ENCODE data around the gene THADA.
A peak's percentile ranks its signal among the peaks of the same experiment; 100 is the strongest.

THADA gene

DNA sequence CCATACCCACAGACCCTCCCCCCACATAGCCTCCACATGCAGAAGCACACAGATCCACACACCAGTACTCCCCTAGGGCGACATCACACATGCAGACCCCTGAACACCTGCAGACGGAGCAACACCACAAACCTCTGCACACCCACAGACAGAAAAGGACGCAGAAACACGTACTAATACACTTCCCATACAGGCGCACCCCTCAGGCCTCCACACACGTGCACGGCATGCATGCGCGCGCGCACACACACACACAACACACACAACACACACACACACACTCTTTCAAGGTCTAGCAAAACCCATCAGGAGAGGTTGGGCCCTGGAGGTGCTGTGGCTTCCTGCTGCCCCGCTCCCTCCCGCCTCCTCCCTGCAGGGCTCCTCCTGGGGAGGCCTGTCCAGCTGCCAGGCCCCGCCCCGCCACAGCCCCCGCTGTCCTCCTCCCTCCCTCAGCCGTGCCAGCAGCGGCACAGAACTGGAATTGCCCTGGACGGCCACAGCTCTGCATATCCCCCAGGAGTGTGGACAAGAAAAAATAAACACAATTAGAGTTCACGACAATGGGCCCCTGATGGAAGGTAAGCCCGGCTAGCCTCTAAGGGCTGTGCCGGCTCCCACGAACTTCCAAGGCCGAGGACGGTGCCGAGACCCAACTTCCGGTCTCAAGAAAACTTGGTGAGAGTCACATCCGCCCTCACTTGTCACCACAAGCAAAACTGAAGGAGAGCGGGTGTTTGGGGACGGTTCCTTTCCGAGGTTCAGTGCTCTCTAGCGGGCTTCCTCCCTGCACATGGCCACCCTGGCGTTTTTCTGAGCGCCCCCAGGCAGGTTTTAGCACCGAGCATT is 376.2 kb downstream of the THADA start (continued):
- TF ChIP-seq ZNF776 (tag by site-specific recombination; IDR thresholded peaks at IDR 0.05; ENCODE audit: borderline replicate concordance) = no peak
- TF ChIP-seq, protein P1, sequence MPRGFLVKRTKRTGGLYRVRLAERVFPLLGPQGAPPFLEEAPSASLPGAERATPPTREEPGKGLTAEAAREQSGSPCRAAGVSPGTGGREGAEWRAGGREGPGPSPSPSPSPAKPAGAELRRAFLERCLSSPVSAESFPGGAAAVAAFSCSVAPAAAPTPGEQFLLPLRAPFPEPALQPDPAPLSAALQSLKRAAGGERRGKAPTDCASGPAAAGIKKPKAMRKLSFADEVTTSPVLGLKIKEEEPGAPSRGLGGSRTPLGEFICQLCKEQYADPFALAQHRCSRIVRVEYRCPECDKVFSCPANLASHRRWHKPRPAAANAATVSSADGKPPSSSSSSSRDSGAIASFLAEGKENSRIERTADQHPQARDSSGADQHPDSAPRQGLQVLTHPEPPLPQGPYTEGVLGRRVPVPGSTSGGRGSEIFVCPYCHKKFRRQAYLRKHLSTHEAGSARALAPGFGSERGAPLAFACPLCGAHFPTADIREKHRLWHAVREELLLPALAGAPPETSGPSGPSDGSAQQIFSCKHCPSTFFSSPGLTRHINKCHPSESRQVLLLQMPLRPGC (tag by site-specific recombination; IDR thresholded peaks at IDR 0.05) = no peak
- no peak for TF ChIP-seq HOXA7 (CRISPR knock-in tag; IDR thresholded peaks at IDR 0.05; ENCODE audit: borderline replicate concordance)
- TF ChIP-seq KLF7 (tag by site-specific recombination; IDR thresholded peaks at IDR 0.05; ENCODE audit: borderline replicate concordance) = peak; percentile 51; the same call in 1 of the 2 replicates
- TF ChIP-seq ZNF416 (tag by site-specific recombination; IDR thresholded peaks at IDR 0.05) = no peak
- 0 out of 2 replicates have a peak, but pooled peaks have one; percentile 15 for TF ChIP-seq ZNF501 (tag by site-specific recombination; IDR thresholded peaks at IDR 0.05)
- TF ChIP-seq BCL11A (tag by site-specific recombination; IDR thresholded peaks at IDR 0.05; ENCODE audit: low read depth) = no peak
- TF ChIP-seq ZNF549 (tag by site-specific recombination; IDR thresholded peaks at IDR 0.05) = no peak
- TF ChIP-seq, protein P2, sequence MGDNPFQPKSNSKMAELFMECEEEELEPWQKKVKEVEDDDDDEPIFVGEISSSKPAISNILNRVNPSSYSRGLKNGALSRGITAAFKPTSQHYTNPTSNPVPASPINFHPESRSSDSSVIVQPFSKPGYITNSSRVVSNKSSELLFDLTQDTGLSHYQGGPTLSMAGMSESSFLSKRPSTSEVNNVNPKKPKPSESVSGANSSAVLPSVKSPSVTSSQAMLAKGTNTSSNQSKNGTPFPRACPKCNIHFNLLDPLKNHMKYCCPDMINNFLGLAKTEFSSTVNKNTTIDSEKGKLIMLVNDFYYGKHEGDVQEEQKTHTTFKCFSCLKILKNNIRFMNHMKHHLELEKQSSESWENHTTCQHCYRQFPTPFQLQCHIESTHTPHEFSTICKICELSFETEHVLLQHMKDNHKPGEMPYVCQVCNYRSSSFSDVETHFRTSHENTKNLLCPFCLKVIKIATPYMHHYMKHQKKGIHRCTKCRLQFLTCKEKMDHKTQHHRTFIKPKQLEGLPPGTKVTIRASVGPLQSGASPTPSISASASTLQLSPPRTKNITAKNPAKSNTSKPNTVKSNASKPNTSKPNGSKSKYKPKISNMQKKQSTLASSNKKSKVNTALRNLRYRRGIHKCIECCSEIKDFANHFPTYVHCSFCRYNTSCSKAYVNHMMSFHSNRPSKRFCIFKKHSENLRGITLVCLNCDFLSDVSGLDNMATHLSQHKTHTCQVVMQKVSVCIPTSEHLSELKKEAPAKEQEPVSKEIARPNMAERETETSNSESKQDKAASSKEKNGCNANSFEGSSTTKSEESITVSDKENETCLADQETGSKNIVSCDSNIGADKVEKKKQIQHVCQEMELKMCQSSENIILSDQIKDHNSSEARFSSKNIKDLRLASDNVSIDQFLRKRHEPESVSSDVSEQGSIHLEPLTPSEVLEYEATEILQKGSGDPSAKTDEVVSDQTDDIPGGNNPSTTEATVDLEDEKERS (tag by site-specific recombination; IDR thresholded peaks at IDR 0.05) = no peak
- no peak for TF ChIP-seq ZNF514 (tag by site-specific recombination; IDR thresholded peaks at IDR 0.05)
- 0 out of 2 replicates have a peak, but pooled peaks have one; percentile 17 for TF ChIP-seq SP7 (tag by site-specific recombination; IDR thresholded peaks at IDR 0.05)
- TF ChIP-seq KLF8 (tag by site-specific recombination; IDR thresholded peaks at IDR 0.05) = peak; percentile 47
- peak; percentile 73 for TF ChIP-seq ZNF366 (tag by site-specific recombination; conservative IDR thresholded peaks at IDR 0.05)
- TF ChIP-seq ZNF324 (tag by site-specific recombination; IDR thresholded peaks at IDR 0.05) = 0 out of 2 replicates have a peak, but pooled peaks have one; percentile 15
- TF ChIP-seq ZNF747 (tag by site-specific recombination; IDR thresholded peaks at IDR 0.05) = no peak
- peak; percentile 82 for TF ChIP-seq ZBTB17 (tag by site-specific recombination; IDR thresholded peaks at IDR 0.05)
- no peak for TF ChIP-seq ZNF274 (IDR thresholded peaks at IDR 0.05; ENCODE audit: low read length)
- TF ChIP-seq ZNF274 (tag by site-specific recombination; IDR thresholded peaks at IDR 0.05; ENCODE audit: borderline replicate concordance) = no peak
- no peak for TF ChIP-seq GFI1B (tag by site-specific recombination; IDR thresholded peaks at IDR 0.05)
- no peak for TF ChIP-seq ZNF791 (tag by site-specific recombination; IDR thresholded peaks at IDR 0.05)
- no peak for TF ChIP-seq RBAK (tag by site-specific recombination; IDR thresholded peaks at IDR 0.05)
- no peak for TF ChIP-seq ZNF174 (tag by site-specific recombination; IDR thresholded peaks at IDR 0.05)
- TF ChIP-seq ZFP69B (tag by site-specific recombination; IDR thresholded peaks at IDR 0.05) = no peak
- 0 out of 2 replicates have a peak, but pooled peaks have one; percentile 32 for TF ChIP-seq ZNF394 (tag by site-specific recombination; IDR thresholded peaks at IDR 0.05; ENCODE audit: borderline replicate concordance)
- TF ChIP-seq, protein P3, sequence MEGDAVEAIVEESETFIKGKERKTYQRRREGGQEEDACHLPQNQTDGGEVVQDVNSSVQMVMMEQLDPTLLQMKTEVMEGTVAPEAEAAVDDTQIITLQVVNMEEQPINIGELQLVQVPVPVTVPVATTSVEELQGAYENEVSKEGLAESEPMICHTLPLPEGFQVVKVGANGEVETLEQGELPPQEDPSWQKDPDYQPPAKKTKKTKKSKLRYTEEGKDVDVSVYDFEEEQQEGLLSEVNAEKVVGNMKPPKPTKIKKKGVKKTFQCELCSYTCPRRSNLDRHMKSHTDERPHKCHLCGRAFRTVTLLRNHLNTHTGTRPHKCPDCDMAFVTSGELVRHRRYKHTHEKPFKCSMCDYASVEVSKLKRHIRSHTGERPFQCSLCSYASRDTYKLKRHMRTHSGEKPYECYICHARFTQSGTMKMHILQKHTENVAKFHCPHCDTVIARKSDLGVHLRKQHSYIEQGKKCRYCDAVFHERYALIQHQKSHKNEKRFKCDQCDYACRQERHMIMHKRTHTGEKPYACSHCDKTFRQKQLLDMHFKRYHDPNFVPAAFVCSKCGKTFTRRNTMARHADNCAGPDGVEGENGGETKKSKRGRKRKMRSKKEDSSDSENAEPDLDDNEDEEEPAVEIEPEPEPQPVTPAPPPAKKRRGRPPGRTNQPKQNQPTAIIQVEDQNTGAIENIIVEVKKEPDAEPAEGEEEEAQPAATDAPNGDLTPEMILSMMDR (tag by site-specific recombination; IDR thresholded peaks at IDR 0.05) = peak; percentile 75
- no peak for TF ChIP-seq ZNF121 (tag by site-specific recombination; IDR thresholded peaks at IDR 0.05)
- TF ChIP-seq ZNF423 (tag by site-specific recombination; IDR thresholded peaks at IDR 0.05) = peak; percentile 80
- TF ChIP-seq ZNF335 (tag by site-specific recombination; conservative IDR thresholded peaks at IDR 0.05) = peak; percentile 88
- TF ChIP-seq ZNF626 (tag by site-specific recombination; IDR thresholded peaks at IDR 0.05) = no peak
- TF ChIP-seq ZNF670 (tag by site-specific recombination; IDR thresholded peaks at IDR 0.05; ENCODE audit: low read depth) = no peak
- TF ChIP-seq ZNF76 (tag by site-specific recombination; IDR thresholded peaks at IDR 0.05; ENCODE audit: borderline replicate concordance, low read depth) = no peak
- TF ChIP-seq, protein P4, sequence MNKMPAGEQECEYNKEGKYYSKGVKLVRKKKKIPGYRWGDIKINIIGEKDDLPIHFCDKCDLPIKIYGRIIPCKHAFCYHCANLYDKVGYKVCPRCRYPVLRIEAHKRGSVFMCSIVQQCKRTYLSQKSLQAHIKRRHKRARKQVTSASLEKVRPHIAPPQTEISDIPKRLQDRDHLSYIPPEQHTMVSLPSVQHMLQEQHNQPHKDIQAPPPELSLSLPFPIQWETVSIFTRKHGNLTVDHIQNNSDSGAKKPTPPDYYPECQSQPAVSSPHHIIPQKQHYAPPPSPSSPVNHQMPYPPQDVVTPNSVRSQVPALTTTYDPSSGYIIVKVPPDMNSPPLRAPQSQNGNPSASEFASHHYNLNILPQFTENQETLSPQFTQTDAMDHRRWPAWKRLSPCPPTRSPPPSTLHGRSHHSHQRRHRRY (tag by site-specific recombination; IDR thresholded peaks at IDR 0.05) = no peak
- TF ChIP-seq MEIS1 (CRISPR knock-in tag; IDR thresholded peaks at IDR 0.05; ENCODE audit: borderline replicate concordance) = no peak
- no peak for TF ChIP-seq ZNF202 (tag by site-specific recombination; IDR thresholded peaks at IDR 0.05; ENCODE audit: borderline replicate concordance)

Data from HEK293 (cell line).